NB4 (cell line): ENCODE data around the gene ZNF71.

Experiments
- DNase-seq: peaks from one replicate; pipeline ENCODE4 v3.0.0; 2010; ENCODE audit warnings: low read depth
- H3K4me3 ChIP-seq: one replicate; pipeline ENCODE4 v1.5.1; 2011; ENCODE audit warnings: mild to moderate bottlenecking, low read depth, low read length, moderate library complexity
- CTCF ChIP-seq: IDR thresholded peaks from one replicate; pipeline ENCODE4 v1.5.1; 2012; ENCODE audit warnings: low read depth, low read length
- MAX ChIP-seq: IDR thresholded peaks from 2 replicates; pipeline ENCODE4 v1.6.1; 2011; ENCODE audit warnings: low read depth, low read length
- MYC ChIP-seq: IDR thresholded peaks from 2 replicates; pipeline ENCODE4 v1.6.1; 2011; ENCODE audit warnings: low read depth, low read length
- POLR2A ChIP-seq: IDR thresholded peaks from 2 replicates; pipeline ENCODE4 v1.6.1; 2011; ENCODE audit warnings: mild to moderate bottlenecking; ENCODE audit not compliant: insufficient read length; ENCODE audit errors: extremely low read depth

The ZNF71 gene

DNA sequence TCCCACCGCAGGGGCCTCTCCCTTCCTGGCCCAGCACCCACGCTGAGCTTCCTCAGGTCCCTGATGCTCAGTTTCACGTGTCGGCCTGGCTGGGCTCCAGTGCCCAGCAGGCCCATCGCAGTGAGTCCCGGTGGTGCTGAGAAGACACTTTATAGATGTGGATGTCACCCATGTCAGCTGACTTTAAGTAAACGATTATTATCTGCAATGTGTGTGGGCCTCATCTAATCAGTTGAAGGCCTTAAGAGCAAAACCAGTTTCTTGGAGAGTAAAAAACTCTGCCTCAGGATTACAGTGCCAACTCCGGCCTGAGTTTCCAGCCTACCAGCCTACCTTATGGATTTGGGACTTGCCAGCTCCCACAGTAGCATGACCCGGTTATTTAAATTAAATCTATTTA, 30.6 kb downstream of the ZNF71 start:
- no peak overlapping the region for H3K4me3 ChIP-seq
- TF ChIP-seq MYC (no peak), MAX (no peak), CTCF (no peak), POLR2A (no peak)
- DNase-seq, result no peak

GRCh38 chr19:56633021-56633420, 37.9 kb downstream of the ZNF71 start:
- DNase-seq, result no peak
- H3K4me3 ChIP-seq, result no peak overlapping the region
- TF ChIP-seq CTCF, result no peak

GRCh38 chr19:56637976-56638555, 43.0 kb downstream of the ZNF71 start:
- TF ChIP-seq MAX (peak; percentile 94), MYC (peak; percentile 83), CTCF (no peak)
- H3K4me3 ChIP-seq, result no peak overlapping the region
- DNase-seq, result peak; percentile 85

DNA sequence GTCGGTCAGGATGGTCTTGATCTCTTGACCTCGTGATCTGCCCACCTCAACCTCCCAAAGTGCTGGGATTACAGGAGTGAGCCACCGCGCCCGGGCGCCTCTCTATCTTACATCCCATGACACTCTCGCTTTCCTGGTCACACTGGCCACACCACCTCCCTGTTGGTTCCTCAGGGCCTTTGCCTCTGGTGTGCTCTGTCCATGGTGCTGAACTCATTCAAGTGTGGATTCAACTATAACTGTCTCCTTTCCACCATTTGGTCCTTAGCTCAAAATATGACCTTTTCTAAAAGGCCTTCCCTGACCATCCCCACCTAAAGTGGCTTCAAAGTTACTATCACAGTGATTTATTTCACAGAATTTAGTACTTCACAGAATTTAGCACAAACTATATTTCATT, 44.1 kb downstream of the ZNF71 start:
- no peak for TF ChIP-seq MAX
- TF ChIP-seq POLR2A, result no peak
- no peak for TF ChIP-seq MYC
- TF ChIP-seq CTCF, result no peak
- H3K4me3 ChIP-seq, result no peak overlapping the region
- DNase-seq, result peak; percentile 48

GRCh38 chr19:56642711-56643459, 47.8 kb downstream of the ZNF71 start, which contains the start of gene SMIM17:
SMIM17 (plus strand) TSS chr19:56643159; CDS start chr19:56645668, 2,509 bp downstream.
- no peak within 1 kb of the TSS for H3K4me3 ChIP-seq
- no peak for DNase-seq
- TF ChIP-seq CTCF (no peak), MAX (no peak), MYC (no peak), POLR2A (no peak)
